Stimulated activated CD4-positive, alpha-beta T cell treated with anti-CD3 and anti-CD28 coated beads, Interleukin-15, amount 100 ng/mL, for 24 hours (primary cell): ENCODE measurements around the gene UBR1.
A peak's percentile ranks its signal among the peaks of the same experiment; 100 is the strongest.
"Not testable (repeated sequence)": the region's sequence is repeated elsewhere in the genome, so short reads cannot be mapped to it uniquely, and the experiment has no call there.

Experiments
- DNase-seq: peaks from one replicate; pipeline ENCODE4 v3.0.0-alpha.2; 2020

Gene UBR1

DNA sequence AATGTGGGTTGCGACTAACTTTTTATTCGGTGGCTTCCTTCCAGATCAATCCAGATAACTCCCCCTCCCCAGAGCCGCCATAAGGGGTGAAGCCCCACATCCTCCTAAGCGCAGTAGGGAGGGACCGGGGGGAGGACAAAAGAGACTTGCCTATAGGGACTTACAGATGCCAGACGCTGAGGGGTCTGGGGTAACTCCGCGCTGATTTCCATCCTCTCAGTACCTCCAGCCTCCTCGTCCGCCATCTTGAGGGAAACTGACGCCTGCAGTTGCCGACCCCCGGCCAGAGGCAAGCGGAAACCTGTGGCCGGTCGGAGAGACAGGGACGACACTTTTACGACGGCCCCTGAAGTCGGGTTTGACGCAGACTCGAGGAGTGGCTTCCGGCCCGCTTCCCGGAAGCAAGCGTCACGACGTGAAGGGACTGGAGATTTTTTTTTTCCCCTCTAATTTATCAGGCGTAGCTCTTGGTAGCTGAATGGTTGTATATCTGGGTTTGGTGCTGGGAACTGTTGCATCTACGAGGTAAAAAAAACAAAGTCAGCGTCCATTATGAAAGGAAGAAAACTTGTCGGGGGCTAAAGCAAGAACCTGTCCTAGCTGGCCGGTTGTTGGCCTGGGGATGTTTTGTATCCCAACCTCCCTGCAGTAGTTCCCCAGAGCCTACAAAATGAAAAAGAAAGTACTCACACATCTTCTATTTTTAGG is at the start of gene UBR1:
Gene UBR1, minus strand, starts transcription at position 261 of the 708 bp plus-strand sequence. Its CDS starts 16 bp downstream, at position 245.
- peak; percentile 93 for DNase-seq

DNA sequence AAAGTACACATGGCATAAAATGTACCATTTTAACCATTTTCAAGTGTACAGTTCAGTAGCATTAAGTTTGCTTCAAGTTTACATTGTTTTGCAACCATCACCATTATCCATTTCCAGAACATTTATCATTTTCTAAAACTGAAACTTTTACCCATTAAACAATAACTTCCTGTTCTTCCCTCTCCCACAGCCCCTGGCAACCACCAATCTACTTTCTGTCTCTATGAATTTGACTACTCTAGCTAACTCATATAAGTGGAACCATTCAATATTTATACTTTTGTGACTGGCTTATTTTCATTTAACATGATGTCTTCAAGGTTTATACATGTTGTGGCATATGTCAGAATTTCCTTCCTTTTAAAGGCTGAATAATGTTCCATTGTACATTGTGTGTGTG is 47.4 kb upstream of the UBR1 start:
- no peak for DNase-seq

DNA sequence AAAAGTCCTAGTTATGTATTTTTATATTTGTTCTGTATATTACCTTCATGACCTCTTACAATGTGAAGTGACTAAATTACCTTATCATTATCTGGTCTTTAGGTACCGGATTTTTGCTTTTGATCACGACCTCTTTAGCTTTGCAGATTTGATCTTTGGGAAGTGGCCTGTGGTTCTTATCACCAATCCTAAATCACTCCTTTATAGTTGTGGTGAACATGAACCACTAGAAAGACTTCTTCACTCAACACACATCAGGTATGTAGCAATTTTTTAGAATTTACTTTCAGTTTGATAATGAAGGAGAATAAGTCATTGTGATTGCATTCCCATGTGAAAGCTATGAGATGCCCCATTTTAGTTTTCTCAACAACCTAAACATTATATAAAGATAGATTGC is 45.9 kb upstream of the UBR1 start:
- no peak for DNase-seq

DNA sequence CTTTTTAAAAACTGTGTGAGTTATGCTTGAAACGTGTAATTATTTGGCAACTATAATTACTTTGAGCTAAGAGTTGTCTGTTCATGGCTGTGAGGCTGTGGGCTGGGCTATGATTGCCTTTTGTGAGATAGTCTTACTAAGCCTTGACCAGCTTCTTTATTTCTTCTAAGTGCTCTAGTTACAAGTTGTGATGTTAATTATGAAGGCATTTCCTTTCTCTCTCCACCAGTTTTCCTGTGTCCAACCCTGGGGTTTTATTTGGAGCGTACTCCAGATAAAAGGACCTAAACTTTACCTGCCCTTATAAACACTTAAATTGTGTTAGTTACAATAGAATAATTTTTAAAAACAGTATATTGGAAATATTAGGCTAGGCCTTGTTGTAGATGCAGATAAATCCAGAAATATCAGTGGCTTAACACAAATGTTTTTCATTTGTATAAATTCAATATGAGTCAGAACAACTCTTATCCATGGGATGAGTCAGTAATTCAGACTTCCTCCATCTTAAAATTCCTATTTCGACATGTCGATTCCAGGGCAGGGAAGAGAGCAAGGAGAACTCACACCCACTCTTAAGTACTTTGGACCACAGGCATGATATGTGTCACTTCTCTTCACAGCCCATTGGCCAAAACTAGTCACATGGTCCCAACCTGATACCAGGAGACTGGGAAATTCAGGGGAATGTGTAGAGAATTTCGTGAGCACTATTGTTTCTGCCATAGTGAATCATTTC is 44.5 kb upstream of the UBR1 start:
- no peak for DNase-seq

DNA sequence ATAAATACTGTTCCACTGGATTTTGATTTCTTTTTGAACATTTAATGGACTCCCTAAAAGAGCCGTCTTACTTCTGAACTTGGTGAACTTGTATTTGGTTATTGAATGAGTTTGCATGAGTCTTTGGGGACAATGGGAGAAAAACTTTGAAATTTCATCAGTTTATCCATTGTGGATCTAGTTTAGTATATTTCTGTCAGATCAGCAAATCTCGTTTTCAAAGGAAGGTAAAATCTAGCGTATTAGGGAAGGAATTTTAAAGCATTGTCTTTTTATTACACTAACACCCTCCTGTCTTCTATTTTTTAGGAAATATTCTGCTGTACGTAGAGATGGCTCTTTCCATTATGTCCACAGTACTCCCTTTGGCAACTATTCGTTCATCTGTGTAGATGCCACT is 40.3 kb upstream of the UBR1 start:
- DNase-seq: no peak

DNA sequence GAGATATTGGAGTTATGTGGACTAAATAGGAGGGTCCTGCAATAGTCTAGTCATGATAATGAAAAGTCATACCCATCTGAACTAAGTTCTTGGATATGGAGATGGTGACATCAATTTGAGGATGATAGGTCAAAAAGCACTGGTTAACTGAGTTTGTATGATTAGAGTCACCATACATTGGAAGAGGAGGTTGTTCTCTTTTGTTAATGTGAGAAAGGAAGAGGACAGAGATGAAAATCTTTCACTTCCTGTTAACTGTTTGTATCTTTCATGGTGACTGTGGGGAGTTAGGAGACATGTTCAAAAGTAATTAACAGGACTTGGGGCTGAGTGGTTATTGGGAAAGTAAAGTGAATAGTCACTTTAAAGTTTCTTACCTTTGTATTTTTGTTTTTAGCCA is 38.7 kb upstream of the UBR1 start:
- DNase-seq: no peak

DNA sequence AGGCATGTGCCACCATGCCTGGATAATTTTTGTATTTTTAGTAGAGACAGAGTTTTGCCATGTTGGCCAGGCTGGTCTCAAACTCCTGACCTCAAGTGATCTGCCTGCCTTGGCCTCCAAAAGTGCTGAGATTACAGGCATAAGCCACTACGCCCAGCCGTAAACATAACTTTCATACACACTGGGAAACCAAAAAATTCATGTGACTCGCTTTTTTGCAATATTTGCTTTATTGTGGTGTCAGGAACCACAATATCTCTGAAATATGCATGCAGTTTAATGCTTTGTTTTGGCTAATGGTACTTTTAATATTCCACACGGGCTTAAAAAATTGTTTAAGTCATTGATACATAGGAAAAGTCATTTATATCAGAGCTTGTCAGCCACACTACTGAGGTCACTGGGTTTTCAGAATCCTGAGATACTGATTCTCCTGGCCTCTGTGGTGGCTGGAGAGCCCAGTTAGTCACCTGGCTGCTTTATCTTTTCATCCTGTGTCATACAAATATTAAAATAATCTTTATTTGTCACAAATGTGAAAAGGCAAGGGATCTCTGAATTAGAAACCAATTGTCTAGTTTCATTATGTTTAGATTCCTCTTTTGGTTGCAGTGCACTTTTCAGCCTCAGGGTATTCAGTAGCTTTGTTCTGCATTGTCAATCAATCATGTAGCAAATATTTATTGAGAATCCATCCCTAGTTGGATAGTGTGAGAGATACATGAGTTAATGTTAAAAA is 37.5 kb upstream of the UBR1 start:
- DNase-seq: no peak

DNA sequence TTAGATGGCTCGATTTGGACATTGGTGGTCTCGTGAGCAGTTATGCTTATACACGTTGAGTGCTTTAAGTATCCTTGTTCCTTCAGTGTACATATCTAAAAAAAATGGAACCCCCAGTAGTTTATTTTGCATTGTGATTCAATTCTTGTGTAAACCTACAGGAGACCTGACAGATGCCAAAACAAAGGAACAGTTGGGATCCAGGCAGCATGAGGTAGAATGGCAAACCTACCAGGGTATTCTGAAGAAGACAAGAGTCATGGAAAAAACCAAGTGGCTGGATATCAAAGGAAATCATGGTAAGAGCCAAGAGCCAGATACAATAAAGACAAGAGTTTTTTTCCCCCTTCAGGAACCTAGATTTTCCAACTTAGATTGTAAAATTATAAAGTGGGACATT is 29.5 kb upstream of the UBR1 start:
- no peak for DNase-seq

DNA sequence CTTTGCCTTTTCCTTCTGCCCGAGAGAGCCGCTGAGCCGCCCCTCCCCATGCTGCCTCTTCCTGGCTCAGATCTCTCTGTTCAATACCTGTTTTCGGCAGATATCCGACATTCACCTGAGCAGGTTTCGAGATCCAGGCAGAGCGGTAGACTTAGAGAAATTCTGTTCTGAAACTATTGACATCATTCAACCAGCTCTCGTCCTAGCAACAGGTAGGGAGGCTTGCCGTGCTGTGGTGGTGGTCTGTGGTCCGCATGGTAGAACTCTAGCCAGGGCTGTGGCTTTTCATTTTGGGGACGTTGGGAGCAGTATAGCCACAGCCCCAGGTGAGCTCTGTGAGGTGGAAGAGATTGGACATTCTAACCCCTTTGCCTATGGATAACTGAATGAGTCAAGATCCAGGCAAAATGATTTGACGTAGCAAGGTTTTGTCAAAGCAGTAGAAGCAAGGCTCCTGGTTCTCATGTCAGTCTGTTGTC is 28.4 kb upstream of the UBR1 start:
- DNase-seq: no peak

DNA sequence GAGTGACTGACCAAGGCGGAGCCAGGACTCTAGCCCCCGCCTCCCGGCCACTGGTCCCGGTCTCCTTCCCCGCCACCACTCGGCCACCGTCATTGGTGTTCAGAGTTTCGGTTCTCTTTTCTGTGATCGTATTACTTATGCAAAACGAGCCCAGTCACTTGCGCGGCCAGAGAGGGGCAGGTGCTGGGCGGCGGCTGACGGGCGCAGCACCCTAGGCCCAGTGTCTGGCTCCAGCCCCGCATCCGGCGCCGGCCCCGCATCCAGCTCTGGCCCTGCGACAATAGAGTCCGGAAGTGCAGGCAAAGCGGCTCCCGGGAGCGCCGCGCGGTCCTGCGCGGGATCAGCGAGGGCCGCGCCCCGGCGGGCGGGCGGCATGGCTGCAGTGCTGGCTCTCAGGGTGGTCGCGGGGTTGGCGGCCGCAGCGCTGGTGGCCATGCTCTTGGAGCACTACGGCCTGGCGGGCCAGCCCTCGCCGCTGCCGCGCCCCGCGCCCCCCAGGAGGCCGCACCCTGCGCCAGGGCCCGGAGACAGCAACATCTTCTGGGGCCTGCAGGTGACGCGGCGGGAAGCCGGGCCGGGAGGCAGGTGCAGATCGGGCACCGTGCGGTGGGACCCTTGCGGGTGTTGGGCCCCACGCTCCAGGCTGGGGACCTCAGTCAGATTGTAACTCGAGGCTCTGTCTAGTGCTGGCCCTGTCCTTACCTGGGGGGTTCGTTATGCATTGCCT is 27.8 kb upstream of the UBR1 start, which contains the start of gene TMEM62:
Gene TMEM62, plus strand, starts transcription at position 157 of the 727 bp plus-strand sequence. Its CDS starts 217 bp downstream, at position 374.
- peak; percentile 78 for DNase-seq

DNA sequence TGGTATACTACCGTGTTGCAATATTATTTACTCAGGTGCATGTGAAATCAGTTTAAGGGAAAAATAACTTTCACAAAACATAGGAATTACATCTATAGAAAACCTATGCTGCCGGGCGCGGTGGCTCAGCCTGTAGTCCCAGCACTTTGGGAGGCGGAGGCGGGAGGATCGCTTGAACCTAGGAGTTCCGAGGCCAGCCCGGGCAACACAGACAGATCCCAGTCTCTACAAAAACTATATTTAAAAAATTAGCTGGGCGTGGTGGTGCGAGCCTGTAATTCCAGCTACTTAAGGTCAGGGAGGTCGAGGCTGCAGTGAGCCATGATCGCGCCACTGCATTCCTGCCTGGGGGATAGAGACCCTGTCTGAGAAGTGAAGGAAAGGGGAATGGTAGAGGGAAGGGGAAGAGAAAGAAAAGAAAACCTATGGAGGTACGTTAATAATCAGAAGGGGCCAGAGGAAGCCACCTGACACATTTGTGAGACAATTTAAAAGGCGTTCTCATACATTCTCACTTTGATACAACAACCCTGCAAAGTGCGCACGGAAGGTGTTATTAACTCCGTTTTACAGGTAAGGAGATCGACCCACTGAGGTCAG is 27.1 kb upstream of the UBR1 start:
- no peak for DNase-seq

DNA sequence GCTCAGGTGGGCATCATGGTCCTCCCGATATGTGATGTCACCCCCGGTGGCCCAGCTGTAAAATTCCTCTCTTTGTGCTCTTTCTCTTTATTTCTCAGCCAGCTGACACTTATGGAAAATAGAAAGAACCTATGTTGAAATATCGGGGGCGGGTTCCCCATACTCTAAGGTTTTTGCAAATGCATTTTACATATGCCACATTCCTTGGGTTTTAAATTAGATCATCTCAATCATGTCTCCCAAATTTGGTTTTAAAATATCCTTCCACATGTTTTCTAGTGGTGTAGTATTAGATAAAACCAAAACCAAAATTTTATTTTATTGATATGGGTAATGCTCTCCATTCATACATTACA is 23.1 kb upstream of the UBR1 start:
- no peak for DNase-seq

DNA sequence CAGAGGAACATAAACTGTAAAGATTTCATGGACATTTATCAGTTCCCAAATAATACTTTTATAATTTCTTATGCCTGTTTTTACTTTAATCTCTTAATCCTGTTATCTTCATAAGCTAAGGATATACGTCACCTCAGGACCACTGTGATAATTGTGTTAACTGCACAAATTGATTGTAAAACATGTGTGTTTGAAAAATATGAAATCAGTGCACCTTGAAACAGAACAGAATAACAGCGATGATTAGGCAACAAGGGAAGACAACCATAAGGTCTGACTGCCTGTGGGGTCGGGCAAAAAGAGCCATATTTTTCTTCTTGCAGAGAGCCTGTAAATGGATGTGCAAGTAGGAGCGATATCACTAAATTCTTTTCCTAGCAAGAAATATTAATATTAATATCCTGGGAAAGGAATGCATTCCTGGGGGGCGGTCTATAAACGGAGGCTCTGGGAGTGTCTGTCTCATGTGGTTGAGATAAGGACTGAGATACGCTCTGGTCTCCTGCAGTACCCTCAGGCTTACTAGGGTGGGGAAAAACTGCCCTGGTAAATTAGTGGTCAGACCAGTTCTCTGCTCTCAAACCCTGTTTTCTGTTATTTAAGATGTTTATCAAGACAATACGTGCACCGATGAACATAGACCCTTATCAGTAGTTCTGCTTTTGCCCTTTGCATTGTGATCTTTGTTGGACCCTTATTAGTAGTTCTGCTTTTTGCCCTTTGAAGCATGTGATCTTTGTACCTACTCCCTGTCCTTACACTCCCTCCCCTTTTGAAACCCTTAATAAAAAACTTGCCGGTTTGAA is 22.5 kb upstream of the UBR1 start:
- DNase-seq: not testable (repeated sequence)

DNA sequence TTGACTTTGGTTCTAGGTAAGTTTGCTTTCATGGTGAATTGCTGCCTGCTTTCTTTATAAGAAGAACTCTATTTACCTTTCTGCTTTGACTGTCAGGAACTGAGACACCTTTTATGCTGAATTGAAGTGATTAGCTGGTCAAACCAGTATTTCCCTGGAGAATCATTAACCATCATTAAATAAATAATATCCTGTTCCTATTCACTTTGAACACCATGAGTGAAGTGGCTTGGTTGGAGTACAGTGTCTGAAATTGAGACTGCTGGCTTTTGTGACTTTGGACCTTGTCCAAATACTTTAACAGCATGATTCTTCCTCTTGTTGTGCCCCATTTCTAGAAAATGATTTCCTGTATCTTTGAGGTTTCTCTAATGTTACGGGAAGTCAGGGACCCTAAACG is 21.9 kb upstream of the UBR1 start:
- DNase-seq: no peak

DNA sequence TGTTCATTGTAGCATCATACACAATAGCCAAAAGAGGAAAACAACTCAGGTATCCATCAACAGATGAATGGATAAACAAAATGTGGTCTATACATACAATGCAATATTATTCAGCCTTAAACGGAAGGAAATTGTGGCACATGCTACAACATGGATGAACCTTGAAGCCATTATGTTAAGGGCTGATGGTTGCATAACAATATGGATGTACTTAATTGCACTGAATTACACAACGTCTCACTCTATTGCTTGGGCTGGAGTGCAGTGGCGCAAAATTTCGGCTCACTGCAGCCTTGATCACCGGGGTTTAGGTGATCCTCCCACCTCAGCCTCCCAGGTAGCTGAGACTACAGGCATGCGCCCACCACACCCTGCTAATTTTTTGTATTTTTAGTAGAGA is 20.5 kb upstream of the UBR1 start:
- DNase-seq: no peak

DNA sequence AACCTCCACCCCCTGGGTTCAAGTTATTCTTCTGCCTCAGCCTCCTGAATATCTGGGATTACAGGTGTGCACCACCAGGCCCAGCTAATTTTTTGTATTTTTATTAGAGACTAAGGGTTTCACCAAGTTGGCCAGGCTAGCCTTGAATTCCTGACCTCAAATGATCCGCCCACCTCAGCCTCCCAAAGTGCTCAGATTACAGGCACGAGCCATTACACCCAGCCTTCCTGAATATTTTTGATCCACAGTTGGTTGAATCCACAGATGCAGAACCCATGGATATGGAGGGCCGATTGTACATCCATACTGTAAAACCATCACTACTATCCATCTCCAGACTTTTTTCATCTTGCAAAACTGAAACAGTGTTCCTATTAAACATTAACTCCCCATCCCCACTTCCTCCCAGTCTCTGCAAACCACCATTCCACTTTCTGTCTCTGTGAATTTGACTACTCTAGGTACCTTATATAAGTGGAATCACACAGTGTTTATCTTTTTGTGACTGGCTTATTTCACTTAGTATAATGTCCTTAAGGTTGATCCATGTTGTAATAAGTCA is 19.3 kb upstream of the UBR1 start:
- DNase-seq: no peak

DNA sequence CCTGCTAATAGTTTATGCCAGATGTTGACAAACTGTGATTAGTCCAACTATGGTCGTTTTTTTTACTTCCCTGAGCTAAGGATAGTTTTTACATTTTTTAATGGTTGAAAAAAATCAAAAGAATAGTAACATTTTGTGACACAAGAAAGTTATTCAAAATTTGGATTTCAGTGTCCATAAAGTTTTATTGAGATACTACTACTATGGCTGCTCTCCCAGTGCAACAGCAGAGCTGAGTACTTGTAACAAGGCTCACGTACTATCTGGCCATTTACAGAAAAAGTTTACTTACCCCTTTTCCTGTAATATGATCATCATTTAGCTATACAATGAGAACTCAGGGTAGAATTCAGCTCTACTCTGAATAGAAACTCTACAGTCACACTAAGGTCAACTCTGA is 16.0 kb upstream of the UBR1 start:
- DNase-seq: no peak

DNA sequence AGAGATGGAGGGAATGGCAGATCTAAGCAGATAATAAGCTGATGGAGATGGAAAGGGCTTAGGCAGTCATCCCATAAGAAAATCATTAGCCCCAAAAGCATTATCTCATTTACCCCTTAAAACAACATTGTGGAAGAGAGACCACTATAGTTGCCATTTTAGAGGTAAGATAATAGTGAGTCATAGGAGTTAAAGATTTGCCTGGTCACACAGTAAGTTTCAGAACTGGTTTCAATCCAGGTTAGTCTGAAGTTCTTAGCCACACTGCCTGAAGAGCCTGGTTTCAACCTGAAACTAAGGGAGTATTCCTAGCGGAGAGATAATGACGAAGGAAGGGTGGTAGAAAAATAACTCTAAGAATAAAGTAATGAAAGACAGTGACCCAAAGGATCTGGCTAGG is 13.0 kb upstream of the UBR1 start:
- DNase-seq: no peak

DNA sequence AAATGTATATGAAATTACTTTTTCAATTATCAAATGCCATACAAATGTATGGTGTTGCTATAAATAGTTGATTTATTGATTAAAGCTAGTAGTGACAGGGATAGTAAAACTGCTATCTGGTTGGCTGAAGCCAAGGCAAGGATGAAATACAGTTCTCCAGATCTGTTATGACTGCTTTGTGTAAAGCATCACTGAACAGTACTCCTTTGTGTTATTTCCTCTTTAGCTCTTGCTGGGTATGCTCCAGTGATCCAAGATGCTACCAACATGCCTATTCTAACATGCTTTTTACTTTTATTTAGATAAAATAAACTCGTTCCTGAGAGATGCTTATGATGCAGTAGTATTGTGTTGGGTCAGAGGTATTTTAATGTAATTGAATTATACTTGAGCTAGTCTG is 12.4 kb upstream of the UBR1 start:
- DNase-seq: no peak

DNA sequence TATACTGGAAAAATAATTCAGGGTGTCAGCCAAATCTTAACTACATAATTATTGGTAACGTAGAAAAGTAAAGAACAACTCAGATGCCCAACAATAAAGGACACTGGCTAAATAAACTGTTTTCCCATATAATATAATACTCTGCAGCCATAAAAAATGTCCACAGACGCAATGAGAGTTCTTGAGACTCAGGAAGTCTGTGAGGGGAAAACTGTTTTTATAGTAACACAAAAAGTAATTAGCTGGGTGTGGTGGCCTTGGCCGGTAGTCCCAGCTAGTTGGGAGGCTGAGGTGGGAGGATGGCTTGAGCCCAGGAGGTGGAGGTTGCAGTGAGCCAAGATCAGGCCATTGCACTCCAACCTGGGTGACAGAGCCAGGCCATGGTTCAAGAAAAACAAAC is 5.5 kb upstream of the UBR1 start:
- no peak for DNase-seq

DNA sequence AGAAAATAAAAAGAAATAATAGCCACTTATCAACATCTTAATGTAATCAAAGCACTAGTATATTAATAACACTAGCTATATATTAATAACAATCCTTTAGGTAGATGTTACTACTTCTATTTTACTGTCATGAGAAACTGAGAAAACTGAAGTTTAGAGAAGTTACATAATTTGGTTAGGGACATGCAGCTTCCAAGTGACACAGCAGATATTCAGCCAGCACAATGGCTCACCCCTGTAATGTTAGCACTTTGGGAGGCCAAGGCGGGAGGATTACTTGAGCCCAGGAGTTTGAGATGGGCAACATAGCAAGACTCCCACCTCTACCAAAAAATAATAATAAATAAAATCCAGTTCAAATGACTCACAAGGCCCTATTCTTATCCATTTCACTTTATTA is 1.9 kb upstream of the UBR1 start:
- DNase-seq: no peak

DNA sequence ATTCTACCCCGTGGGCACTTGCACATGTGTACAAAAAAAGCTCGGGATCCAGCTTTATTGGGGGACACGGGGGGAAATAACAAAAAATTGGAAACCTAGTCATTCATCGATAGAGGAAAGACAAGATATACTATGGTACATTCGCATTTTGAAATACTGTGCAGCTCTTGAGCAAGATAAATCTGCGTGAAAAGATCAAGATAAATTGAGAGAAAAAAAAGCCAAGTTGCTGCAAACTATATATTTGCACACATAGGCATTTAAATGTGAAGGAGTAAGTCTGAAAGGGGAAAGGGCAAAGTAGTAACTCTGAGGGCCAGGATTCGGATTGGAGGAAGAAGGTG is 620 bp upstream of the UBR1 start:
- DNase-seq: no peak
